ENCODE data around the gene IREB2.

DNA sequence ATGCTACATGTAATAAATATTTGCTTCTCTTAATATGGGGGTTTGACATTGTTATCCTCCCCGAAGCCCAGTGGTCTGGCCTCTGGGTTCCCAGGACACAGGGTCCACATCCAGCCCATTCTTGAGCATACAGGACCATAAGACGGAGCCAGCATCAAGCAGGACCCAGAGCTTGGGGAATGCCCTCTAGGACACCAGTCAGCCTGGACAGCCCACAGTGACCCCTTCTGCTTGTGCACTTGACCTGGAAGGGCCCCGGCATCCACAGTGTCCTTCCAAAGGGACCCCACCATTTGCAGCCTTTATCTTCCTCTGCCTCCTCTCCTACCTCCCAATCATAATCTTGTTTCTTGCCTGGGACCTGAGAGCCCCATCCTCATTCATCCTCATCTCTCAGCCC, 46.2 kb upstream of the IREB2 start:
- TF ChIP-seq, protein P1, sequence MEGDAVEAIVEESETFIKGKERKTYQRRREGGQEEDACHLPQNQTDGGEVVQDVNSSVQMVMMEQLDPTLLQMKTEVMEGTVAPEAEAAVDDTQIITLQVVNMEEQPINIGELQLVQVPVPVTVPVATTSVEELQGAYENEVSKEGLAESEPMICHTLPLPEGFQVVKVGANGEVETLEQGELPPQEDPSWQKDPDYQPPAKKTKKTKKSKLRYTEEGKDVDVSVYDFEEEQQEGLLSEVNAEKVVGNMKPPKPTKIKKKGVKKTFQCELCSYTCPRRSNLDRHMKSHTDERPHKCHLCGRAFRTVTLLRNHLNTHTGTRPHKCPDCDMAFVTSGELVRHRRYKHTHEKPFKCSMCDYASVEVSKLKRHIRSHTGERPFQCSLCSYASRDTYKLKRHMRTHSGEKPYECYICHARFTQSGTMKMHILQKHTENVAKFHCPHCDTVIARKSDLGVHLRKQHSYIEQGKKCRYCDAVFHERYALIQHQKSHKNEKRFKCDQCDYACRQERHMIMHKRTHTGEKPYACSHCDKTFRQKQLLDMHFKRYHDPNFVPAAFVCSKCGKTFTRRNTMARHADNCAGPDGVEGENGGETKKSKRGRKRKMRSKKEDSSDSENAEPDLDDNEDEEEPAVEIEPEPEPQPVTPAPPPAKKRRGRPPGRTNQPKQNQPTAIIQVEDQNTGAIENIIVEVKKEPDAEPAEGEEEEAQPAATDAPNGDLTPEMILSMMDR (conservative IDR thresholded peaks at IDR 0.05; ENCODE audit: low read depth, low read length): no peak
- TF ChIP-seq EZH2 (IDR thresholded peaks at IDR 0.05; ENCODE audit: borderline replicate concordance, low read depth, low read length, poor library complexity, severe bottlenecking): no peak
